NCI-H510A treated with DMSO at 0.1 percent for 48 hours (cell line): ENCODE results near the gene CHRNB2.

Experiments
- DNase-seq: peaks from one replicate; lab custom pipeline; 2025; lab: John Stamatoyannopoulos, UW

The CHRNB2 gene

GRCh38 chr1:154553056-154554030 lies 14.2 kb upstream of the CHRNB2 start:
- DNase-seq: no peak

- no peak for DNase-seq
Measured at GRCh38 chr1:154556422-154556821, 11.2 kb upstream of the CHRNB2 start.

- no peak for DNase-seq
Measured at GRCh38 chr1:154557248-154557938, 10.2 kb upstream of the CHRNB2 start.

- no peak for DNase-seq
Measured at GRCh38 chr1:154557939-154558719, 9.4 kb upstream of the CHRNB2 start, which contains the start of gene UBE2Q1. UBE2Q1 (minus strand) TSS chr1:154558662; CDS start chr1:154558553, 109 bp downstream.

- DNase-seq: peak; percentile 93
Measured at GRCh38 chr1:154558720-154559465, 8.7 kb upstream of the CHRNB2 start.

GRCh38 chr1:154559466-154560044 lies 8.0 kb upstream of the CHRNB2 start:
- peak; percentile 89 for DNase-seq

- DNase-seq: no peak
Measured at GRCh38 chr1:154565876-154566275, 1.7 kb upstream of the CHRNB2 start.

GRCh38 chr1:154568157-154568815 lies 708 bp downstream of the CHRNB2 start:
- DNase-seq: no peak

GRCh38 chr1:154571244-154571963 lies 3.8 kb downstream of the CHRNB2 start:
- no peak for DNase-seq

GRCh38 chr1:154571964-154572288 lies 4.3 kb downstream of the CHRNB2 start:
- DNase-seq: no peak

- DNase-seq: no peak
Measured at GRCh38 chr1:154572468-154573167, 5.0 kb downstream of the CHRNB2 start.

- no peak for DNase-seq
Measured at GRCh38 chr1:154573168-154573510, 5.6 kb downstream of the CHRNB2 start.

GRCh38 chr1:154574716-154575115 lies 7.1 kb downstream of the CHRNB2 start:
- peak; percentile 63 for DNase-seq

GRCh38 chr1:154575147-154575927 lies 7.8 kb downstream of the CHRNB2 start:
- no peak for DNase-seq

GRCh38 chr1:154575951-154576566 lies 8.5 kb downstream of the CHRNB2 start:
- DNase-seq: no peak

GRCh38 chr1:154577346-154578057 lies 9.9 kb downstream of the CHRNB2 start:
- no peak for DNase-seq

- no peak for DNase-seq
Measured at GRCh38 chr1:154578058-154578418, 10.5 kb downstream of the CHRNB2 start.

- no peak for DNase-seq
Measured at GRCh38 chr1:154579374-154579773, 11.8 kb downstream of the CHRNB2 start.
